ENCODE data around the gene HBG1. TPM values are rescaled to one million over a fixed set of nuclear protein-coding genes. Genes with fewer than 3 reads are reported as not detected.

Gene HBG1
- total and polyA plus RNA-seq, 2 experiments from 2014 or later, result not detected

GRCh38 chr11:5274395-5274794 lies 24.7 kb upstream of the HBG1 start (continued):
- TF ChIP-seq, protein P1, sequence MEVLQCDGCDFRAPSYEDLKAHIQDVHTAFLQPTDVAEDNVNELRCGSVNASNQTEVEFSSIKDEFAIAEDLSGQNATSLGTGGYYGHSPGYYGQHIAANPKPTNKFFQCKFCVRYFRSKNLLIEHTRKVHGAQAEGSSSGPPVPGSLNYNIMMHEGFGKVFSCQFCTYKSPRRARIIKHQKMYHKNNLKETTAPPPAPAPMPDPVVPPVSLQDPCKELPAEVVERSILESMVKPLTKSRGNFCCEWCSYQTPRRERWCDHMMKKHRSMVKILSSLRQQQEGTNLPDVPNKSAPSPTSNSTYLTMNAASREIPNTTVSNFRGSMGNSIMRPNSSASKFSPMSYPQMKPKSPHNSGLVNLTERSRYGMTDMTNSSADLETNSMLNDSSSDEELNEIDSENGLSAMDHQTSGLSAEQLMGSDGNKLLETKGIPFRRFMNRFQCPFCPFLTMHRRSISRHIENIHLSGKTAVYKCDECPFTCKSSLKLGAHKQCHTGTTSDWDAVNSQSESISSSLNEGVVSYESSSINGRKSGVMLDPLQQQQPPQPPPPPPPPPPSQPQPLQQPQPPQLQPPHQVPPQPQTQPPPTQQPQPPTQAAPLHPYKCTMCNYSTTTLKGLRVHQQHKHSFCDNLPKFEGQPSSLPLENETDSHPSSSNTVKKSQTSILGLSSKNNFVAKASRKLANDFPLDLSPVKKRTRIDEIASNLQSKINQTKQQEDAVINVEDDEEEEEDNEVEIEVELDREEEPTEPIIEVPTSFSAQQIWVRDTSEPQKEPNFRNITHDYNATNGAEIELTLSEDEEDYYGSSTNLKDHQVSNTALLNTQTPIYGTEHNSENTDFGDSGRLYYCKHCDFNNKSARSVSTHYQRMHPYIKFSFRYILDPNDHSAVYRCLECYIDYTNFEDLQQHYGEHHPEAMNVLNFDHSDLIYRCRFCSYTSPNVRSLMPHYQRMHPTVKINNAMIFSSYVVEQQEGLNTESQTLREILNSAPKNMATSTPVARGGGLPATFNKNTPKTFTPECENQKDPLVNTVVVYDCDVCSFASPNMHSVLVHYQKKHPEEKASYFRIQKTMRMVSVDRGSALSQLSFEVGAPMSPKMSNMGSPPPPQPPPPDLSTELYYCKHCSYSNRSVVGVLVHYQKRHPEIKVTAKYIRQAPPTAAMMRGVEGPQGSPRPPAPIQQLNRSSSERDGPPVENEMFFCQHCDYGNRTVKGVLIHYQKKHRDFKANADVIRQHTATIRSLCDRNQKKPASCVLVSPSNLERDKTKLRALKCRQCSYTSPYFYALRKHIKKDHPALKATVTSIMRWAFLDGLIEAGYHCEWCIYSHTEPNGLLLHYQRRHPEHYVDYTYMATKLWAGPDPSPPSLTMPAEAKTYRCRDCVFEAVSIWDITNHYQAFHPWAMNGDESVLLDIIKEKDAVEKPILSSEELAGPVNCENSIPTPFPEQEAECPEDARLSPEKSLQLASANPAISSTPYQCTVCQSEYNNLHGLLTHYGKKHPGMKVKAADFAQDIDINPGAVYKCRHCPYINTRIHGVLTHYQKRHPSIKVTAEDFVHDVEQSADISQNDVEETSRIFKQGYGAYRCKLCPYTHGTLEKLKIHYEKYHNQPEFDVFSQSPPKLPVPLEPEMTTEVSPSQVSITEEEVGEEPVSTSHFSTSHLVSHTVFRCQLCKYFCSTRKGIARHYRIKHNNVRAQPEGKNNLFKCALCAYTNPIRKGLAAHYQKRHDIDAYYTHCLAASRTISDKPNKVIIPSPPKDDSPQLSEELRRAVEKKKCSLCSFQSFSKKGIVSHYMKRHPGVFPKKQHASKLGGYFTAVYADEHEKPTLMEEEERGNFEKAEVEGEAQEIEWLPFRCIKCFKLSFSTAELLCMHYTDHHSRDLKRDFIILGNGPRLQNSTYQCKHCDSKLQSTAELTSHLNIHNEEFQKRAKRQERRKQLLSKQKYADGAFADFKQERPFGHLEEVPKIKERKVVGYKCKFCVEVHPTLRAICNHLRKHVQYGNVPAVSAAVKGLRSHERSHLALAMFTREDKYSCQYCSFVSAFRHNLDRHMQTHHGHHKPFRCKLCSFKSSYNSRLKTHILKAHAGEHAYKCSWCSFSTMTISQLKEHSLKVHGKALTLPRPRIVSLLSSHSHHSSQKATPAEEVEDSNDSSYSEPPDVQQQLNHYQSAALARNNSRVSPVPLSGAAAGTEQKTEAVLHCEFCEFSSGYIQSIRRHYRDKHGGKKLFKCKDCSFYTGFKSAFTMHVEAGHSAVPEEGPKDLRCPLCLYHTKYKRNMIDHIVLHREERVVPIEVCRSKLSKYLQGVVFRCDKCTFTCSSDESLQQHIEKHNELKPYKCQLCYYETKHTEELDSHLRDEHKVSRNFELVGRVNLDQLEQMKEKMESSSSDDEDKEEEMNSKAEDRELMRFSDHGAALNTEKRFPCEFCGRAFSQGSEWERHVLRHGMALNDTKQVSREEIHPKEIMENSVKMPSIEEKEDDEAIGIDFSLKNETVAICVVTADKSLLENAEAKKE (CRISPR knock-in tag; IDR thresholded peaks at IDR 0.05), result no peak
- TF ChIP-seq, protein P2, sequence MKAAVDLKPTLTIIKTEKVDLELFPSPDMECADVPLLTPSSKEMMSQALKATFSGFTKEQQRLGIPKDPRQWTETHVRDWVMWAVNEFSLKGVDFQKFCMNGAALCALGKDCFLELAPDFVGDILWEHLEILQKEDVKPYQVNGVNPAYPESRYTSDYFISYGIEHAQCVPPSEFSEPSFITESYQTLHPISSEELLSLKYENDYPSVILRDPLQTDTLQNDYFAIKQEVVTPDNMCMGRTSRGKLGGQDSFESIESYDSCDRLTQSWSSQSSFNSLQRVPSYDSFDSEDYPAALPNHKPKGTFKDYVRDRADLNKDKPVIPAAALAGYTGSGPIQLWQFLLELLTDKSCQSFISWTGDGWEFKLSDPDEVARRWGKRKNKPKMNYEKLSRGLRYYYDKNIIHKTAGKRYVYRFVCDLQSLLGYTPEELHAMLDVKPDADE (IDR thresholded peaks at IDR 0.05), result no peak
- TF ChIP-seq CREB1 (CRISPR knock-in tag; IDR thresholded peaks at IDR 0.05; ENCODE audit: low read depth) (no peak), POLR2AphosphoS5 (IDR thresholded peaks at IDR 0.05; ENCODE audit: low read depth) (no peak), EZH2 (IDR thresholded peaks at IDR 0.05; ENCODE audit: low read depth, unreplicated experiment) (no peak)

DNA sequence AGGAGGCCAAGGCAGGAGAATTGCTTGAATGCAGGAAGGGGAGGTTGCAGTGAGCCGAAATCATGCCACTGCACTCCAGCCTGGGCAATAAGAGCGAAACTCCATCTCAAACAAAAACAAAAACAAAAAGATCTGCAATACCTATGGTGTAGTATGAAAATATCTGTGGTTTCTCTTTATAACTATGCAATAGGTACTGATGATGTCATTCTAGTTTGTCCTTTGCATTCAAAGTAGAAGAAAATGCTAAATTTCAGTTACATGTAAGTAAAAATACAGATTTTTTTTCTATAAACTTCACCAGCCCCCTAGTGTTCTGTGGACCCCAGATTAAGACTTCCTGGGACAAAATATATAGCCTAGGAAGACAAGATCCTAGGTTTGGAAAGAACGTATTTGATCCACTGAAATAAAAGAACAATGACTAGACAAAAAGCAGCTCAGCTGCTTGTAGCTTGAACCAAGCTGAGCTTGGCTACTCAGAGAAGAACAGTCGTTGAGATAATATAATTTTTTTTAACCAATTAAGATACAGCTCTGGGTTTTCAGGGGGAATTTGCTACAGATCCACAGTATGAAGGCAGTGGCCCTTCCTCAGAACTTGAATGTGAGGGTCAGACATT lies 22.8 kb upstream of the HBG1 start:
- Histone ChIP-seq H3K4me3 (no peak overlapping the region), H3K27ac (ENCODE audit: low read depth) (no peak overlapping the region), H3K27me3 (ENCODE audit: insufficient read depth) (no peaks in the 10 kb centered on the region), H3F3A (replicated peaks; ENCODE audit: low read depth) (no peaks in the 10 kb centered on the region), H3K79me2 (replicated peaks; ENCODE audit: insufficient read depth) (no peaks in the 10 kb centered on the region), H3K4me1 (ENCODE audit: insufficient read depth) (no peaks in the 10 kb centered on the region), H3K4me2 (no peak overlapping the region), H3K9me2 (ENCODE audit: insufficient read depth) (no peaks in the 10 kb centered on the region), H2AFZ (no peak overlapping the region), H3K36me3 (ENCODE audit: insufficient read depth) (no peaks in the 10 kb centered on the region), H4K20me1 (replicated peaks; ENCODE audit: insufficient read depth) (no peaks in the 10 kb centered on the region)
- no peak for DNase-seq (ENCODE audit: low spot score)
- no peak overlapping the region for H3K4me3 Mint-ChIP-seq
- no peaks in the 10 kb centered on the region for H3K9me3 Mint-ChIP-seq
- H3K36me3 Mint-ChIP-seq (ENCODE audit: low read depth), result no peaks in the 10 kb centered on the region
- no peaks in the 10 kb centered on the region for H3K27me3 Mint-ChIP-seq (ENCODE audit: insufficient read depth, low read depth, poor library complexity)
- H3K4me1 Mint-ChIP-seq, result peaks cover 5% of the 10 kb centered on the region; the same call in 2 of the 3 replicates
- ATAC-seq, result no peak
- H3K27ac Mint-ChIP-seq, result no peak overlapping the region
- TF ChIP-seq NANOG (IDR thresholded peaks at IDR 0.05; ENCODE audit: borderline replicate concordance) (no peak), POLR2AphosphoS5 (IDR thresholded peaks at IDR 0.05; ENCODE audit: low read depth) (no peak), JUNB (IDR thresholded peaks at IDR 0.05; ENCODE audit: unreplicated experiment) (no peak), EZH2 (IDR thresholded peaks at IDR 0.05; ENCODE audit: low read depth, unreplicated experiment) (no peak), EZH2phosphoT487 (IDR thresholded peaks at IDR 0.05; ENCODE audit: unreplicated experiment) (no peak)
- TF ChIP-seq, protein P3, sequence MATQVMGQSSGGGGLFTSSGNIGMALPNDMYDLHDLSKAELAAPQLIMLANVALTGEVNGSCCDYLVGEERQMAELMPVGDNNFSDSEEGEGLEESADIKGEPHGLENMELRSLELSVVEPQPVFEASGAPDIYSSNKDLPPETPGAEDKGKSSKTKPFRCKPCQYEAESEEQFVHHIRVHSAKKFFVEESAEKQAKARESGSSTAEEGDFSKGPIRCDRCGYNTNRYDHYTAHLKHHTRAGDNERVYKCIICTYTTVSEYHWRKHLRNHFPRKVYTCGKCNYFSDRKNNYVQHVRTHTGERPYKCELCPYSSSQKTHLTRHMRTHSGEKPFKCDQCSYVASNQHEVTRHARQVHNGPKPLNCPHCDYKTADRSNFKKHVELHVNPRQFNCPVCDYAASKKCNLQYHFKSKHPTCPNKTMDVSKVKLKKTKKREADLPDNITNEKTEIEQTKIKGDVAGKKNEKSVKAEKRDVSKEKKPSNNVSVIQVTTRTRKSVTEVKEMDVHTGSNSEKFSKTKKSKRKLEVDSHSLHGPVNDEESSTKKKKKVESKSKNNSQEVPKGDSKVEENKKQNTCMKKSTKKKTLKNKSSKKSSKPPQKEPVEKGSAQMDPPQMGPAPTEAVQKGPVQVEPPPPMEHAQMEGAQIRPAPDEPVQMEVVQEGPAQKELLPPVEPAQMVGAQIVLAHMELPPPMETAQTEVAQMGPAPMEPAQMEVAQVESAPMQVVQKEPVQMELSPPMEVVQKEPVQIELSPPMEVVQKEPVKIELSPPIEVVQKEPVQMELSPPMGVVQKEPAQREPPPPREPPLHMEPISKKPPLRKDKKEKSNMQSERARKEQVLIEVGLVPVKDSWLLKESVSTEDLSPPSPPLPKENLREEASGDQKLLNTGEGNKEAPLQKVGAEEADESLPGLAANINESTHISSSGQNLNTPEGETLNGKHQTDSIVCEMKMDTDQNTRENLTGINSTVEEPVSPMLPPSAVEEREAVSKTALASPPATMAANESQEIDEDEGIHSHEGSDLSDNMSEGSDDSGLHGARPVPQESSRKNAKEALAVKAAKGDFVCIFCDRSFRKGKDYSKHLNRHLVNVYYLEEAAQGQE (IDR thresholded peaks at IDR 0.05; ENCODE audit: unreplicated experiment), result no peak
- TF ChIP-seq, protein P2 (IDR thresholded peaks at IDR 0.05), result no peak

Measured in GM23338 (cell line).